HPDE6-E6E7 (cell line): ENCODE data around the gene MON1B.

Experiments
- DNase-seq: peaks from one replicate; pipeline ENCODE4 v3.0.0; 2011; ENCODE audit warnings: missing footprints; ENCODE audit errors: extremely low spot score

The MON1B gene

GRCh38 chr16:77246150-77246549, 55.2 kb downstream of the MON1B start:
- DNase-seq, result no peak

DNA sequence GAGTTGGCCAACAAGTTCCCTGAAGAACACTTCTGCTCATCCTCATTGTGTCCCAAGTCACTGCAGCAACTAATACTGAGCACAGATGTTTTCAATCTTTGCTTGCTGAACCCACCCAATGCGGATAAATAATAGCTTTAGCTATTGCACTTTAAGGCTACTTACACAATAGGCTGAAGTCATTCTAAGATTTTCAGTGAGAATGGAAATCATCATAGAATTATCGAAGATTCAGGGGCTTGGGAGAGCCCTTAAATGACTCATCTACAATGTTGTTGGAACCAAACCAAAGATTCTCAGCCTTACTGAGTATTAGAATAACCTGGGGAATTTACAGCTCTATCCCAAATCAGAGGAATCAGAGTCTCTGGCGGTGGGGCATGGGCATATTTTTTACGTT, 59.4 kb downstream of the MON1B start:
- no peak for DNase-seq
